ENCODE results near the gene MEGF10. TPM values are rescaled to one million over a fixed set of nuclear protein-coding genes. Genes with fewer than 3 reads are reported as not detected.

Gene MEGF10
- total RNA-seq, 1 experiment from 2014 or later = not detected

- DNase-seq = no peak
- no peaks in the 10 kb centered on the region for H3K79me2 ChIP-seq (ENCODE audit: low read length)
- H3K9me2 ChIP-seq (replicated peaks; ENCODE audit: insufficient read depth, low read length) = no peaks in the 10 kb centered on the region
- no peaks in the 10 kb centered on the region for H3K9me3 ChIP-seq (ENCODE audit: low read length)
- no peak overlapping the region for H2AFZ ChIP-seq (ENCODE audit: low read length)
- no peak overlapping the region for H3K4me3 ChIP-seq (ENCODE audit: low read length)
- no peak overlapping the region for H3K27ac ChIP-seq (ENCODE audit: low read length)
- H3K9ac ChIP-seq (ENCODE audit: low read length) = no peak overlapping the region
- H3K4me2 ChIP-seq (ENCODE audit: low read depth, low read length, poor library complexity, severe bottlenecking) = no peak overlapping the region
- H3K36me3 ChIP-seq (ENCODE audit: insufficient read depth, low read length) = no peaks in the 10 kb centered on the region
- H3K27me3 ChIP-seq (ENCODE audit: low read length) = no peaks in the 10 kb centered on the region
- H4K20me1 ChIP-seq (ENCODE audit: insufficient read depth, low read depth, low read length) = no peaks in the 10 kb centered on the region
- peaks cover 8% of the 10 kb centered on the region for H3K4me1 ChIP-seq (ENCODE audit: low read length)
These were observed 218.2 kb downstream of the MEGF10 start for GRCh38 chr5:127508644-127509373.

Small RNA genes lying within 50 kb of the gene (small RNA-seq; reads per million reads assigned to genes)
- not detected for gene AC010424.1

Other genes starting within 250 kb of the MEGF10 start
- gene C5orf63, start 217.3 kb upstream of the MEGF10 start, total RNA-seq (2014; rRNA removed; shearing (Covaris generic); ENCODE audit: low replicate concordance) = 14.3 and 24.2 TPM in 2 replicates
- 54.4 and 68.6 TPM in 2 replicates for gene PRRC1, start 226.8 kb downstream of the MEGF10 start, total RNA-seq (2014; rRNA removed; shearing (Covaris generic); ENCODE audit: low replicate concordance)

Data from Karpas-422 (cell line).